Activated naive CD4-positive, alpha-beta T cell treated with Interleukin-2 at 50 U/mL for 16 hours (primary cell): Measurements from ENCODE around the gene MXD3.
"Not testable (repeated sequence)": the region's sequence is repeated elsewhere in the genome, so short reads cannot be mapped to it uniquely, and the experiment has no call there.

Experiments
- DNase-seq: peaks from one replicate; pipeline ENCODE4 v3.0.0-alpha.2; 2020

MXD3 gene, protein sequence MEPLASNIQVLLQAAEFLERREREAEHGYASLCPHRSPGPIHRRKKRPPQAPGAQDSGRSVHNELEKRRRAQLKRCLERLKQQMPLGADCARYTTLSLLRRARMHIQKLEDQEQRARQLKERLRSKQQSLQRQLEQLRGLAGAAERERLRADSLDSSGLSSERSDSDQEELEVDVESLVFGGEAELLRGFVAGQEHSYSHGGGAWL

GRCh38 chr5:177311723-177312648 lies at the start of gene MXD3:
Gene MXD3 (minus strand): TSS chr5:177311898. CDS start chr5:177311830, 68 bp downstream.
- peak; percentile 96 for DNase-seq

DNA sequence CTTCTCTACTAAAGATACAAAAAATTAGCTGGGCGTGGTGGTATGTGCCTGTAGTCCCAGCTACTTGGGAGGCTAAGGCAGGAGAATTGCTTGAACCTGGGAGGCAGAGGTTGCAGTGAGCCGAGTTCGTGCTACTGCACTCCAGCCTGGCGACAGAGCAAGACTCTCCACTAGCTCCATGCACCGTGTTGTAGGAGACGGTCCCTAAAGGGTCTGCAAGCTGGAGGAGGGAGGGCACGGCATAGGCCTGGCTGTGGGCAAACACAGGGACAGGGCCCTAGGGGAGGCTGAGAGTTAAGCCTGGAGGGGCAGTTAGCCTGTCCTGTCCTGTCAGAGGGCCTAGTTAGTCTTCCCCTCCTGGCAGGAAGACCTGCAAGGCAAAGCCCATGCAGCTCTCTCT lies 49.0 kb upstream of the MXD3 start:
- not testable (repeated sequence) for DNase-seq

DNA sequence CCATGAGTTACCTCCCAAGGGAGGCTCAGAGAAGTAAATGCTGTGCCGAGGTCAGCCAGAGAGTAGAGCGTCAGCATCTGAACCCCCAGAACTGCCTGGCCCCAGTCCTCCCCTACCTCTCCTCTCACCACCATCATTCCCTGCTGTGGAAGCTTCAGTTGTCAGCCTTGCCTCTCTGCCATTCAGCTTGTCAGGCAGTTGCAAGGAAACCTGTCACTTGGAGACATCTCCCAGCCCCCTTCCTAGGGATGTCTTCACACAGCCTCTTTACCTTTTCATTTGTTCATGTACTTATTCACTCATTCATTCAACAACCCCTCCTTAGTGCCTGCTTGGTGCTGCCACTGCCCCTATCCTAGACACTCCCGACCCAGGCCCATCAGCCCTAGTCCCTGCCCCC lies 48.2 kb upstream of the MXD3 start:
- DNase-seq = no peak

DNA sequence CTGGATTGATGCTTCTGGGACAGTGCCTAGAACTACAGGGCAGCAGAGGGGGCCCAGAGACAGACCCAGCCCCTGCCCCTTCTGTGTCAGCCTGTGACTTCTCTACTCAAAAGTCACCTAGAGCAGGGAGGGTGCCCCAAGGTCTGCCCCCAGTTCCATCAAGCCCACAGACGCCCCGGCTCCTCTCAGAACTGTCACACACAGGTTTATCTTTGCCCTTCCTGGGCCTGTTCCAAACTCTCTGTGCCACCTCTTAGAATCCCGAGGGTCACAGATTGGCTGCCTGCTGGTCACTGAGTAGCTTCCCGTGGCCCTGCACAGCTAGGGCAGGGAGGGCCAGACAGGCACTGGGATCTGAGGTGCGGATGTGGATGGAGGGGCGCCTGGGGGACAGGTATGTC lies 47.8 kb upstream of the MXD3 start:
- DNase-seq = no peak

- no peak for DNase-seq
These were observed 46.7 kb upstream of the MXD3 start for GRCh38 chr5:177358370-177358819.

DNA sequence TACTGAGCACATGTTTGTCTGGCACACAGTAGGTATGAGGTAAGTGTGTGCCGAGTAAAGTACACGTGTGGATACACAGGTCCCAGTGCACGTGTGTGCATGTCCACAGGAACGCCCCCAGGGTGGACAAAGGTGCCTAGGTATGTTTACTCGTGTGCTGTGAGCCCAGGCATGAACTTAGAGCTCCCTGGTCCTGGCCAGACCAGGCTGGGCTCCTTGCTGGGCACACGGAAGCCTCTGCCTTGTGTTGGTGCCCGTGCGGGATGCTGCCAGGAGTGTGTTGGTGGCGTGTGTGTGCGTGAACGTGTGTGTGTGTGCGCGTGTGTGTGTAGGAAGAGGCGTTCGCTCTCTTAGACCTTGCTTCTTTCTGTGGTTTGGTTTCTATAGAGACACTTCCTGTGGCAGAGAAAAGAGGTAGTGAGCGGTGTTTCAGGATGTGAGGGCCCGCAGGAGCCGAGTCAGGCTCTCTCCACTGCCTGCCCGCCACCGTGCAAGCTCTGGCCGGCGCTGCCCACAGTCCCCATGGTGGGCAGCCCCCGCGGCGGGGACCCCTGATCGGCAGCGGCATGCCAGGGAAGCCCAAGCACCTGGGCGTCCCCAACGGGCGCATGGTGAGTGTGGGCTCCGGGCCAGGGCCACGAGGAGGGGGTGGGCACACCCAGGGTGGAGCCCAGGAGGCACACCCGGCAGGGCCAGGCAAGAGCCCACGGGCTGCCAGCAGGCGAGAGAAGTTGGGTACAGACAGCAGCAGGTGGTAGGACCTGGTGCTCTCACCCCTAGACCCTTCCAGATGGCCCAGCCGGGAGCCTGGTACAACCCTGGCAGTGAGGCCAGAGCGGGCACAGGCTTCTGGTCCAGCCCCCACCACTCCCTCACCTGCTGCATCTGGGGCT lies 46.0 kb upstream of the MXD3 start, which contains the start of gene RGS14:
TSS of gene RGS14 (plus strand) at position 466 of the 893 bp plus-strand sequence. CDS start at position 567, 101 bp downstream.
- DNase-seq = peak; percentile 69

DNA sequence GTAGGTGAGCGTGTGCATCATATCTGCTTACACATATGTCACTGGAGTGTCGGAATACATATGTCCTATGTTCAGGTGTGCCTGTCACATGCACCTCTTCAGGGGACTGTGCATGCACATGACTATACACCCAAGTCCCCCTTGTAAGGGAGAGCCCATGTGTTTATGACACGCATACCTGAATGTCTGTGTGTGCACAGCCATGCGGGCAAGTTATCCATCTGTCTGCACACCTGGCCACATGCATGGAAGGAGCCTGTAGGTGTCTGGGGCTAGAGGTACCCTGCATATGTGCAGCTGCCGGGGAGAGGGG lies 45.4 kb upstream of the MXD3 start:
- DNase-seq = no peak

DNA sequence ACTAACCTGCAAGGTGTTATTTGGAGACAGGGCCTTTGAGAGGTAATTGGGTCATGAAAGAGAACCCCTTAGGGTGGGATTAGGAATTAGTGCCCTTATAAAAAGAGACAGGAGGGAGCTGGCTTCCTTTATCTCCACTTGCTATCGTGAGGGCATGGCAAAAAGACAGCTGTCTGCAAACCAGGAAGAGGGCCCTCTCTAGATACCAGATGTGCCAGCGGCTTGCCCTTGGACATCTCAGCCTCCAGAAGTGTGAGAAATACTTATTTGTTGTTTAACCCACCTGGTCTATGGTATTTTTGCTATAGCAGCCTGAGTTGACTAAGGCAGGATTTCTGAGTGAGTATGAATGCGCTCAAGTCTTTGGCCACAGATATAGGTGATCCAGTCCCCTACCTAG lies 45.0 kb upstream of the MXD3 start:
- DNase-seq = no peak

DNA sequence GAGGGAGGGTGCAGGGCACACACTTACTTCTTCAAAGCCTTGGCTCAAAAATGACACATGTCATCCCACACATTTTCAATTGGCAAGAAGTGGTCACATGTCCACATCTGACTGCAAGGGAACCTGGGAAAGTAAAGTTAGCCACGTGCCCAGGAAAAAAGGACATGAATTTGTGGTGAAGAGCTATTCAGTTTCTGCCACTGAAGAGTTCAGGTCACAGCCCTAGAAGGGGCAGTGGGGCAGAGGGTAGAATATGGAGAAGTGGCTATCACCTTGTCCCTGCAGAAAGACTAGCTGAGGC lies 44.1 kb upstream of the MXD3 start:
- no peak for DNase-seq

DNA sequence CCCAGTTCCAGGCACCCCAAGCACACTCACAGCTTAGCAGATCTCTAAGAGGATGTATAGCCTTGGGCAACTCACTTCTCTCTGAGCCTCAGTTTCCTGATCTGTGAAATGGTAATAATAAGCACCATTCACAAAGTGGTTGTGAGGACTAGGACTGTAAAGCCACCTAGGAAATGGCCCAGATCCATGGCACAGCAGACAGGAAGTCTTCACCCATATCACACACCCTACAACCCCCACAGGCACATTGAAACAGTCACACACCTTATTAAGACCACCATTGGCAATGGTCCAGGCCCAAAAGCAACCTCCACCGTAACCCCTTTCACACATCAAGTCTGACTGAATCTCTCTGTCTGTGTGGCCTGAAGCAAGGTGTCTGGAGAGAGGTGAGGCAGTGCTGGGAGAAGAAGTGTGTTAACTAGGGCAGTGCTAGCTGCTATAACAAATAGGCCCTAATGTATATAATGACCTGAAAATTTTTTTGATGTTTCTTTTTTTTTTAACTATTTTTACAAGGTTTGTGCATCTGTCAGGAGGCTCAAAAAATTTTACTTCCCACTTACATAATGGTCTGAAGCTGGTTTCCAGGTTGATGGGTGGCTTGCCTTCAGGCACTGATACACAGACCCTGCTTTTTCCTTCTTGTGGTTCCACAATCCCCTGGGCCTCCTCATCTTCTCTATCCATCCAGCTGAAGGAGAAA lies 43.6 kb upstream of the MXD3 start:
- DNase-seq = no peak

DNA sequence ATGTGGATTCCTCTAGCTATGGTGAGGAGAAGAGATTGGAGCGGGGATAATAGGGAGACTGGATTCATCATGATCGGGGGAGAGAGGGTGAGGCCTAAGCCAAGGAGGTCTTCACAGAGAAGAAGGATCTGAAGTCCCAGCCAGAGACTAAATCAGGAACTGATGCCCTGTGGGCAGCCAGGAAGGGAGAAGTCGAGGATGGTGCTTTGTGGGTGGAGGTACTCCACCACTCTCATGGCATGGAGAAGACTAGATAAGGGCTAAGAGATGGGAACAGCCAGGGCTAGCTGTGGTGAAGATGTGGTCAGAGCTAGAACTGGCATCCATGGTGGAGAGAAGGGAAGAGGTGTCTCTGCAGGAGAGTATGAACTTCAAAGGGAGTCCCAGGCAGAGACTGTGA lies 43.0 kb upstream of the MXD3 start:
- DNase-seq = no peak

GRCh38 chr5:177354256-177354655 lies 42.6 kb upstream of the MXD3 start:
- DNase-seq = no peak

- DNase-seq = no peak
These were observed 41.4 kb upstream of the MXD3 start for GRCh38 chr5:177353093-177353492.

DNA sequence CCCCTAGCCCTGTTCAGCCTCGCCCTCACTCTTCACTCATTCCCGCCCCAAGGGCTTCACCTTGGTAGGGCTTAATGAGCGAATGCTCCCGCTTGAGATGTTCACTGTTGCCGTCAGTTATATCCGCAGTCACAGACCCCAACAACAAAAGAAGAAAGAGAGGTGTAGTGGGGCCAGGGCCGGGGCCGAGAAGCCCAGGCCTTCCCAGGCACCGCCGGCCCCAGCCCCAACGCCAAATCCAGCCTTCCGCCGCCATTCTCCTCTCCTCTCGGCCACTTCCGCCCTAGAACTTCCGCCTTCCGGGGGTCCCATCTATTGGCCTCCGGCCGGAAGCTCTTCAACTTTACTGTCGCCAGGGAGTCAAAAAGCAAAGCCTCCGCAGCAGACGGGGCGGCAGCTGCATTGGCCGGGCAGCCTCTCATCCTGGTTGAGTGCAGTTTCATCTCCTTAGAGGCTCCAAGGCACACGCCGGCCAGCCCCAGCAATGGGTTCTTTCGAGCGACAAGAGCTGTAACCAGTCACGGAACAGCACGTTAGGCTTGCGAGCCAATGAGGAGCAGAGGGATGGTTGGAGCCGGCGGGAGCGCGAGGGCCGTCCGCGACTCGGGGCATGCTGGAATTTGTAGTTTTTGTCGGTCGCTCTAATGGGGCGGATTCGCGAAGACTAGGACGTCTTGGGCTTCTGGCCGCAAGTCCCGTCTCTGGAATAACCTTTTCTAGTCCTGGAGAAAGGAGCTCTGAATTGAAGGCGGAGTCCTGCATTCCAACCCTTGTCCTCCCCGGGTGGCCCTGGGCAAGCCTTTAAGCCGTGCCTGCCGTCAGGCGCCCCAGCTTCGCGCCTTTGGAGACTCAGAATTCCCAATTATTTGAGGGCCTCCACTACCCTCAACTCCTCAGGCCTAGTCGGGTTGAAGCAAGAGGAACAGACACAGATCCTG lies 40.0 kb upstream of the MXD3 start, which contains the start of gene LMAN2:
TSS of gene LMAN2 (minus strand) at position 277 of the 938 bp plus-strand sequence. CDS start at position 256, 21 bp downstream.
- peak; percentile 91 for DNase-seq

- no peak for DNase-seq
These were observed 39.2 kb upstream of the MXD3 start for GRCh38 chr5:177350776-177351391.

GRCh38 chr5:177349762-177350161 lies 38.1 kb upstream of the MXD3 start:
- DNase-seq = no peak

GRCh38 chr5:177349362-177349647 lies 37.6 kb upstream of the MXD3 start:
- no peak for DNase-seq

DNA sequence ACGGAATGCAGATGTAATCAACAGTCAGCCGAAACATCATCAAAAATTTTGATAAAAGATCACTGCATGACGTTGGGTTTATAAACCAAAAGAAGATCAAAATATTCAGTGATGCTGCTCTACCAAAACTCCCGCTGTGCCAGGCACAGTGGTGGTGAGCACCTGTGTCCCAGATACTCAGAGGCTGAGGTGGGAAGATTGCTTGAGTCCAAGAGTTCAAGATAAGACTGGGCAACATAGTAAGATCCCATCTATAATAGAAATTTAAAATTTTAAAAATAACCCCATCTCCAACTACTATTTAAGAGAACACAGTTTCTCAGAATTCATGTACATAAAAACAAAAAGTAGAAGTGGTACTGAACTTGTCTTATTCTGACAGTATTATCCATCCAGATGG lies 36.0 kb upstream of the MXD3 start:
- no peak for DNase-seq

DNA sequence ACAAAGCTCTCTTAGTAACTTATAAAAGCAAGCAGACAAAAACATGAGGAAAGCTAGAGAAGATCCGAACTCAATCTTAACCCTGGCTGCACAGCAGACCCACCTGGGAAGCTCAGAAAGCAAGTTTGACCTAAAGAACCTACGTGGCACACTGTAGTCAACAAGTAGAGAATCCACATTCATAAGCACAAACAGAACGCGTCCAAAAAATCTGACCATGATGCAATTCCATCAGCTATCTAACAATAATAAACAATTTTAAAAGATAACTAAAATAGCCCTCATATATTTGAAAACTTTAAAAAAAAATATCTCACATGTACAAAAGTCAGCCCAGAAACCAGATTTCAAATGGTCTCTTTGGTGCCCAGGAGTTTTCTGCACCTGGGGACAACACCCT lies 35.1 kb upstream of the MXD3 start:
- DNase-seq = no peak

- DNase-seq = no peak
These were observed 33.2 kb upstream of the MXD3 start for GRCh38 chr5:177344891-177345290.

DNA sequence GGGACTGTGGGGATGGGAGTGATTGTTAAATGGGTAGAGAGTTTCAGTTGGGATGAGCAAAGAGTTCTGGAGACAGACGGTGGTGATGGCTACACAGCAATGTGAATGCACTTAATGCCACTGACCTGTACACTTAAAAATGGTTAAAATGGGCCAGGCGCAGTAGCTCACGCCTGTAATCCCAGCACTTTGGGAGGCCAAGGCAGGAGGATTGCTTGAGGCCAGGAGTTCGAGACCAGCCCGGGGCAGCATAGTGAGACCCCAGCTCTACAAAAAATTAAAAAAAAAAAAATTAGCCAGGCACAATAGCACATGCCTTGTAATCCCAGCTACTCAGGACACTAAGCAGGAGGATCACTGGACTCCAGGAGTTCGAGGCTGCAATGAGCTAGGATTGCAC lies 32.1 kb upstream of the MXD3 start:
- DNase-seq = no peak
